ENCODE results near the gene TNNT3. TPM values are rescaled to one million over a fixed set of nuclear protein-coding genes. Genes with fewer than 3 reads are reported as not detected.

TNNT3 gene
- total RNA-seq, 1 experiment from 2014 or later = not detected

- H3K27ac ChIP-seq (ENCODE audit: low read depth, low read length, poor library complexity, severe bottlenecking) = no peak overlapping the region
- intact Hi-C loops (cut with micrococcal nuclease; ENCODE audit: unreplicated experiment) = no loop called here
- H3K36me3 ChIP-seq (ENCODE audit: insufficient read depth, low read length, poor library complexity, severe bottlenecking) = no peaks in the 10 kb centered on the region
- ChIA-PET CTCF (no interaction called here), POLR2A (ENCODE audit: low non-redundant PET) (no interaction called here)
- BruUV-seq (replicated peaks) = no TSS peak
- DNase-seq (ENCODE audit: low spot score) = no peak
- no peaks in the 10 kb centered on the region for H3K4me1 ChIP-seq (ENCODE audit: insufficient read depth, low read length, poor library complexity, severe bottlenecking)
- no peaks in the 10 kb centered on the region for H3K27me3 ChIP-seq (replicated peaks; ENCODE audit: insufficient read depth, low read depth, low read length, poor library complexity)
- H3K9me3 ChIP-seq (ENCODE audit: low read depth, low read length, poor library complexity, severe bottlenecking) = no peaks in the 10 kb centered on the region
- TF ChIP-seq EZH2 (IDR thresholded peaks at IDR 0.05; ENCODE audit: borderline replicate concordance, low read depth, low read length, poor library complexity, severe bottlenecking) = no peak
- TF ChIP-seq CTCF (conservative IDR thresholded peaks at IDR 0.05; ENCODE audit: low read depth, low read length) = no peak
- H3K4me3 ChIP-seq (ENCODE audit: low read depth, low read length, poor library complexity, severe bottlenecking) = no peak overlapping the region
These were observed 68.7 kb downstream of the TNNT3 start for GRCh38 chr11:1988174-1988573.

Small RNA genes within 50 kb of the gene (microRNA-seq; reads per million reads assigned to microRNA genes)
- gene MIR7847 = not detected

Other genes with a start within 250 kb of the TNNT3 start
- not detected in 2 replicates for gene KRTAP5-6, start 222.5 kb upstream of the TNNT3 start, total RNA-seq (2021)
- 0.24 TPM in 1 of 2 replicates, not detected in the other for gene IFITM10, start 169.1 kb upstream of the TNNT3 start, total RNA-seq (2021)
- gene CTSD, start 155.8 kb upstream of the TNNT3 start, total RNA-seq (2021) = 144 and 159 TPM in 2 replicates
- not detected in 2 replicates for gene SYT8, start 84.7 kb upstream of the TNNT3 start, total RNA-seq (2021)
- not detected in 2 replicates for gene TNNI2, start 80.7 kb upstream of the TNNT3 start, total RNA-seq (2021)
- not detected in 2 replicates for gene LSP1, start 66.6 kb upstream of the TNNT3 start, total RNA-seq (2021)
- gene PRR33, start 27.8 kb upstream of the TNNT3 start, total RNA-seq (2021) = not detected in 2 replicates
- 83.8 and 92.4 TPM in 2 replicates for gene MRPL23, start 27.6 kb downstream of the TNNT3 start, total RNA-seq (2021)
- not detected in 2 replicates for gene H19, start 78.1 kb downstream of the TNNT3 start, total RNA-seq (2021)
- 0.17 and 0.20 TPM in 2 replicates for gene IGF2, start 219.7 kb downstream of the TNNT3 start, total RNA-seq (2021)
- not detected in 2 replicates for gene INS, start 241.5 kb downstream of the TNNT3 start, total RNA-seq (2021)

Data from A673 (cell line).